ENCODE data around the gene RPH3AL. TPM values are rescaled to one million over a fixed set of nuclear protein-coding genes. Genes with fewer than 3 reads are reported as not detected.

Gene RPH3AL
- total and polyA plus RNA-seq, 9 donors: 5.8 to 43.8 (median 21.0) TPM

- Histone ChIP-seq H3K27me3 (no peaks in the 10 kb centered on the region), H3K4me1 (ENCODE audit: insufficient read depth) (no peaks in the 10 kb centered on the region), H3K27ac (no peak overlapping the region), H3K4me3 (no peak overlapping the region), H3K9me3 (no peaks in the 10 kb centered on the region), H3K36me3 (no peaks in the 10 kb centered on the region)
- DNase-seq: peak in 3 of 5 donors; percentile 9 to 14 (median 9)
- TF ChIP-seq CTCF (IDR thresholded peaks at IDR 0.05) (no peak), EP300 (IDR thresholded peaks at IDR 0.05) (no peak), POLR2A (IDR thresholded peaks at IDR 0.05) (no peak)
- intact Hi-C loops (cut with DNase I): no loop called here
- 75 to 89% (median 85%) methylated on average over 12 to 13 of the region's 17 CpGs for WGBS, 3 donors
Observed at GRCh38 chr17:288802-289356, 63.7 kb downstream of the RPH3AL start.

- Histone ChIP-seq H3K27ac (no peak overlapping the region), H3K27me3 (no peaks in the 10 kb centered on the region), H3K4me1 (ENCODE audit: insufficient read depth) (no peaks in the 10 kb centered on the region), H3K9me3 (no peaks in the 10 kb centered on the region), H3K4me3 (no peak overlapping the region), H3K36me3 (no peaks in the 10 kb centered on the region)
- TF ChIP-seq CTCF (IDR thresholded peaks at IDR 0.05): no peak
- no peak for TF ChIP-seq POLR2A (IDR thresholded peaks at IDR 0.05)
- TF ChIP-seq EP300 (IDR thresholded peaks at IDR 0.05): no peak
- peak in 3 of 5 donors; percentile 7 to 22 (median 12) for DNase-seq
- WGBS, 3 donors: 81 to 91% (median 84%) methylated on average over 15 to 16 of the region's 16 CpGs
- intact Hi-C loops (cut with DNase I): no loop called here
Observed at GRCh38 chr17:286571-286970, 66.0 kb downstream of the RPH3AL start.

GRCh38 chr17:285751-286422 lies 66.7 kb downstream of the RPH3AL start:
- intact Hi-C loops (cut with DNase I): no loop called here
- no peak for TF ChIP-seq CTCF (IDR thresholded peaks at IDR 0.05)
- no peak for TF ChIP-seq POLR2A (IDR thresholded peaks at IDR 0.05)
- TF ChIP-seq EP300 (IDR thresholded peaks at IDR 0.05): no peak
- WGBS, 3 donors: 87 to 92% (median 87%) methylated on average over 31 of the region's 31 CpGs
- no peak overlapping the region for H3K27ac ChIP-seq
- no peaks in the 10 kb centered on the region for H3K9me3 ChIP-seq
- no peak overlapping the region for H3K4me3 ChIP-seq
- peak in 3 of 5 donors; percentile 14 to 34 (median 14) for DNase-seq
- H3K4me1 ChIP-seq (ENCODE audit: insufficient read depth): no peaks in the 10 kb centered on the region
- H3K27me3 ChIP-seq: no peaks in the 10 kb centered on the region
- no peaks in the 10 kb centered on the region for H3K36me3 ChIP-seq

- no peak overlapping the region for H3K4me3 ChIP-seq
- H3K36me3 ChIP-seq: no peaks in the 10 kb centered on the region
- H3K4me1 ChIP-seq (ENCODE audit: insufficient read depth): no peaks in the 10 kb centered on the region
- TF ChIP-seq EP300 (IDR thresholded peaks at IDR 0.05) (no peak), CTCF (IDR thresholded peaks at IDR 0.05) (no peak), POLR2A (IDR thresholded peaks at IDR 0.05) (no peak)
- no peaks in the 10 kb centered on the region for H3K9me3 ChIP-seq
- WGBS, 3 donors: 86 to 90% (median 88%) methylated on average over 29 of the region's 29 CpGs
- intact Hi-C loops (cut with DNase I): no loop called here
- no peaks in the 10 kb centered on the region for H3K27me3 ChIP-seq
- DNase-seq: peak in 3 of 5 donors; percentile 9 to 23 (median 13)
- no peak overlapping the region for H3K27ac ChIP-seq
Observed at GRCh38 chr17:284676-285355, 67.8 kb downstream of the RPH3AL start.

Data from ovary (tissue), 9 donors.